Measurements from ENCODE around the gene MRPL42. TPM values are rescaled to one million over a fixed set of nuclear protein-coding genes. Genes with fewer than 3 reads are reported as not detected.

The MRPL42 gene
- total RNA-seq, 4 donors from 2014 or later, result 21.6 to 44.2 (median 34.8) TPM

- TF ChIP-seq POLR2A (IDR thresholded peaks at IDR 0.05; ENCODE audit: low read depth), result no peak
- no peak for TF ChIP-seq POLR2AphosphoS5 (IDR thresholded peaks at IDR 0.05)
- peaks cover 0 to 12% (median 2%) of the 10 kb centered on the region in 4 donors for H3K36me3 ChIP-seq
- no peak for DNase-seq (ENCODE audit: extremely low spot score)
- WGBS, result 68% methylated on average over 1 of the region's 1 CpG
- no peaks in the 10 kb centered on the region for H3K27me3 ChIP-seq
- H3K27ac ChIP-seq (replicated peaks in 1 of 4), result no peak overlapping the region
- no peak overlapping the region for H3K4me3 ChIP-seq
- no peaks in the 10 kb centered on the region for H3K9me3 ChIP-seq
- intact Hi-C loops (cut with DNase I), result no loop called here
- no peaks in the 10 kb centered on the region for H3K4me1 ChIP-seq
Measured at GRCh38 chr12:93540466-93540865, 73.2 kb downstream of the MRPL42 start.

GRCh38 chr12:93541578-93542225 lies 74.4 kb downstream of the MRPL42 start:
- WGBS, result 65% methylated on average over 4 of the region's 4 CpGs
- intact Hi-C loops (cut with DNase I), result no loop called here
- no peaks in the 10 kb centered on the region for H3K27me3 ChIP-seq
- H3K4me3 ChIP-seq, result no peak overlapping the region
- H3K4me1 ChIP-seq, result no peaks in the 10 kb centered on the region
- H3K36me3 ChIP-seq, result peaks cover 0 to 12% (median 2%) of the 10 kb centered on the region in 4 donors
- H3K27ac ChIP-seq (replicated peaks in 1 of 4), result no peak overlapping the region
- H3K9me3 ChIP-seq, result no peaks in the 10 kb centered on the region
- no peak for TF ChIP-seq POLR2AphosphoS5 (IDR thresholded peaks at IDR 0.05)
- TF ChIP-seq EP300 (IDR thresholded peaks at IDR 0.05), result no peak
- no peak for TF ChIP-seq POLR2A (IDR thresholded peaks at IDR 0.05; ENCODE audit: low read depth)
- TF ChIP-seq, protein P1, sequence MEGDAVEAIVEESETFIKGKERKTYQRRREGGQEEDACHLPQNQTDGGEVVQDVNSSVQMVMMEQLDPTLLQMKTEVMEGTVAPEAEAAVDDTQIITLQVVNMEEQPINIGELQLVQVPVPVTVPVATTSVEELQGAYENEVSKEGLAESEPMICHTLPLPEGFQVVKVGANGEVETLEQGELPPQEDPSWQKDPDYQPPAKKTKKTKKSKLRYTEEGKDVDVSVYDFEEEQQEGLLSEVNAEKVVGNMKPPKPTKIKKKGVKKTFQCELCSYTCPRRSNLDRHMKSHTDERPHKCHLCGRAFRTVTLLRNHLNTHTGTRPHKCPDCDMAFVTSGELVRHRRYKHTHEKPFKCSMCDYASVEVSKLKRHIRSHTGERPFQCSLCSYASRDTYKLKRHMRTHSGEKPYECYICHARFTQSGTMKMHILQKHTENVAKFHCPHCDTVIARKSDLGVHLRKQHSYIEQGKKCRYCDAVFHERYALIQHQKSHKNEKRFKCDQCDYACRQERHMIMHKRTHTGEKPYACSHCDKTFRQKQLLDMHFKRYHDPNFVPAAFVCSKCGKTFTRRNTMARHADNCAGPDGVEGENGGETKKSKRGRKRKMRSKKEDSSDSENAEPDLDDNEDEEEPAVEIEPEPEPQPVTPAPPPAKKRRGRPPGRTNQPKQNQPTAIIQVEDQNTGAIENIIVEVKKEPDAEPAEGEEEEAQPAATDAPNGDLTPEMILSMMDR (IDR thresholded peaks at IDR 0.05), result no peak
- DNase-seq (ENCODE audit: extremely low spot score), result no peak

DNA sequence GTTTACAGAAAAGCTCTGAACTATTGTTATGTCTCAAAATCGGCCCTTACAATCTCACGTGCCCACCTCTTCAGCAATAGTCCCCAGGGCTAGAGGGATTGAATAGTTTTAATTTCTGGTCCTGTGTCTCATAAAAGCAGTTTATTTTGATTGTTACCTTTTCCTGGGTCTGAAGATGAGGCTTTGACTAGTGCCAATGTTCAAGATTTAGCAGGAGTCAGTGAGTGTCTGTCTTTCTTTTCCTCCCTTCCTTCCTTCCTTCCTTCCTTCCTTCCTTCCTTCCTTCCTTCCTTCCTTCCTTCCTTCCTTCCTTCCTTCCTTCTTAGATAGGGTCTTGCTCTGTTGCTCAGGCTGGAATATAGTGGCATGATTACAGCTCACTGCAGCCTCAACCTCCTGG lies 80.5 kb downstream of the MRPL42 start:
- TF ChIP-seq POLR2AphosphoS5 (IDR thresholded peaks at IDR 0.05), result no peak
- peak; percentile 47 for DNase-seq (ENCODE audit: extremely low spot score)
- WGBS, result 96% methylated on average over 2 of the region's 2 CpGs
- H3K36me3 ChIP-seq, result peaks cover 0 to 12% (median 2%) of the 10 kb centered on the region in 4 donors
- no peaks in the 10 kb centered on the region for H3K27me3 ChIP-seq
- H3K4me3 ChIP-seq, result no peak overlapping the region
- no peak overlapping the region for H3K27ac ChIP-seq (replicated peaks in 1 of 4)
- intact Hi-C loops (cut with DNase I), result no loop called here
- H3K4me1 ChIP-seq, result no peaks in the 10 kb centered on the region
- no peaks in the 10 kb centered on the region for H3K9me3 ChIP-seq

DNA sequence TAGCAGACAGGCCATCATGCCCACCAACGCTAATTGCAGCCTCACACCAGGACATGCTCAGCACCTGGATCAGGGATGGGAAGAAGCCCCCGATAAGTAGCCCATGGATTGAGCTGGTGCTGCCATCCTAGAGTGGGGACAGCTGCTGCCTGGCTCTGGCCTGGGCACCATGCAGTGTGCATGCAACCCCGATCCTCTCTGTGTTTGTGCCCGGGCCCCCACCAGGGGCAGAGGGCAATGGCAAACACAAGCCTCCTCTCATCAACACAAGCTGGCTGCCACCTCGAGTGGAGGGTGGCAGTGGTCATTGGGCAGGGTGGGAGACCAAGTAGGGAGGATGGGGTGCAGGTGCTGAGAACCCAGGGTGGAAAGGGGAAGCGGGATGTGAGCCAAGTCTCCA lies 81.9 kb downstream of the MRPL42 start:
- no peak for TF ChIP-seq EP300 (IDR thresholded peaks at IDR 0.05)
- TF ChIP-seq POLR2AphosphoS5 (IDR thresholded peaks at IDR 0.05), result no peak
- TF ChIP-seq, protein P1 (IDR thresholded peaks at IDR 0.05), result no peak
- no peak for TF ChIP-seq POLR2A (IDR thresholded peaks at IDR 0.05; ENCODE audit: low read depth)
- peak; percentile 68 for DNase-seq (ENCODE audit: extremely low spot score)
- WGBS, result 91% methylated on average over 3 of the region's 6 CpGs
- Histone ChIP-seq H3K4me1 (no peaks in the 10 kb centered on the region), H3K27ac (replicated peaks in 1 of 4) (no peak overlapping the region), H3K36me3 (peaks cover 0 to 8% (median 2%) of the 10 kb centered on the region in 4 donors), H3K4me3 (no peak overlapping the region), H3K9me3 (no peaks in the 10 kb centered on the region), H3K27me3 (no peaks in the 10 kb centered on the region)
- intact Hi-C loops (cut with DNase I), result no loop called here

GRCh38 chr12:93550748-93551611 lies 83.7 kb downstream of the MRPL42 start:
- Histone ChIP-seq H3K27ac (replicated peaks in 1 of 4) (no peak overlapping the region), H3K4me1 (no peaks in the 10 kb centered on the region), H3K9me3 (no peaks in the 10 kb centered on the region), H3K36me3 (no peaks in the 10 kb centered on the region), H3K27me3 (no peaks in the 10 kb centered on the region), H3K4me3 (no peak overlapping the region)
- WGBS, result 80% methylated on average over 11 of the region's 11 CpGs
- intact Hi-C loops (cut with DNase I), result no loop called here
- TF ChIP-seq EP300 (IDR thresholded peaks at IDR 0.05) (no peak), POLR2A (IDR thresholded peaks at IDR 0.05; ENCODE audit: low read depth) (no peak), POLR2AphosphoS5 (IDR thresholded peaks at IDR 0.05) (no peak)
- TF ChIP-seq, protein P1 (IDR thresholded peaks at IDR 0.05), result no peak
- peak; percentile 89 for DNase-seq (ENCODE audit: extremely low spot score)

All from esophagus muscularis mucosa (tissue), 4 donors.